Immature natural killer cell (primary cell): ENCODE results near the gene COX7B. TPM values are rescaled to one million over a fixed set of nuclear protein-coding genes. Genes with fewer than 3 reads are reported as not detected.

Experiments
- DNase-seq, 3 donors: peaks; one replicate each; pipeline ENCODE4 v3.0.0; 2022; ENCODE audit warnings: mixed read lengths in 1 of 3
- H3K27ac Mint-ChIP-seq, 6 donors: one replicate each; pipeline ENCODE4 v1.8.0; 2020; ENCODE audit warnings: mixed read lengths in 6 of 6, mild to moderate bottlenecking in 5 of 6, inconsistent platforms in 4 of 6, moderate library complexity in 3 of 6
- H3K27me3 Mint-ChIP-seq, 3 donors: one replicate each; pipeline ENCODE4 v1.8.0; 2020 to 2021; ENCODE audit warnings: low read depth in 3 of 3, mild to moderate bottlenecking in 3 of 3, mixed read lengths in 3 of 3, moderate library complexity in 3 of 3, inconsistent platforms in 1 of 3
- H3K36me3 Mint-ChIP-seq, 3 donors: one replicate each; pipeline ENCODE4 v1.8.0; 2020; ENCODE audit warnings: mixed read lengths in 3 of 3, inconsistent platforms in 2 of 3, mild to moderate bottlenecking in 2 of 3
- H3K4me1 Mint-ChIP-seq, 2 donors: one replicate each; pipeline ENCODE4 v1.8.0; 2020; ENCODE audit warnings: inconsistent platforms in 2 of 2, mild to moderate bottlenecking in 2 of 2, mixed read lengths in 2 of 2, moderate library complexity in 1 of 2
- H3K4me3 Mint-ChIP-seq, 5 donors: one replicate each; pipeline ENCODE4 v1.8.0; 2020; ENCODE audit warnings: mild to moderate bottlenecking in 5 of 5, mixed read lengths in 5 of 5, inconsistent platforms in 3 of 5, moderate library complexity in 3 of 5
- H3K9me3 Mint-ChIP-seq, 6 donors: one replicate each; pipeline ENCODE4 v1.8.0; 2020; ENCODE audit warnings: mild to moderate bottlenecking in 6 of 6, mixed read lengths in 6 of 6, inconsistent platforms in 4 of 6, moderate library complexity in 3 of 6
- polyA plus RNA-seq, 3 donors: library from polyadenylated mRNA; unstranded; fragments of 300-500 nt; fragmentation: Illumina TruSeq; gene quantifications; one replicate each; pipeline ENCODE4 v1.2.3, GENCODE V29; 2021

Gene COX7B
- polyA plus RNA-seq, 3 donors from 2014 or later = 398 to 724 (median 495) TPM

DNA sequence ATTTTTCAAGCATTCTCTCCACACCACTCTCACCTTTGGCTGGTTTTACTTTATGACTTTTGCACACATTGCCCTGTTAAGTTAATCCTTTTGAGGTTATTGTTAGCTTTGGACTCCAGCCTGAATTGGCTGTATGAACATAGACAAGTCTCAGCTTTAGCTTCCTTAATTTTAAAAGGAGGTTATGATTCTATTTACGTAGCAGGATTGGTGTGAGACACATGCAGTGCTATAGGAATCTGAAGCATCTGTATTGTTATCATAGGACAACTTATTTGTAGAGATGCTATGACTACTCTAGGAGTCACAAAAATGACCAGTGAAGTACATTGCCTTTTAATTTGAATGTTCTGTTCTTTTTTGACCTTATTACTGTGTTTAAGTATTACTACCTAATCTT, 54.4 kb downstream of the COX7B start:
- H3K4me3 Mint-ChIP-seq = no peak overlapping the region
- peaks cover 0 to 4% (median 0%) of the 10 kb centered on the region in 3 donors for H3K27me3 Mint-ChIP-seq
- H3K9me3 Mint-ChIP-seq = no peaks in the 10 kb centered on the region
- DNase-seq = no peak
- H3K36me3 Mint-ChIP-seq = no peaks in the 10 kb centered on the region
- H3K4me1 Mint-ChIP-seq = peaks cover 15 to 23% of the 10 kb centered on the region in 2 donors
- peak overlapping the region in 1 of 6 donors; percentile 36 for H3K27ac Mint-ChIP-seq

Other genes with a start within 250 kb of the COX7B start
- 10 to 100 TPM; 13.2 to 79.8 (median 25.5) TPM for gene ATRX, start 113.3 kb upstream of the COX7B start, polyA plus RNA-seq
- 10 to 100 TPM; 29.7 to 65.1 (median 51.4) TPM for gene MAGT1, start 4.0 kb upstream of the COX7B start, polyA plus RNA-seq
- 10 to 100 TPM in 1 of 3 donors, 1 to 10 TPM in 2; 4.7 to 11.6 (median 6.5) TPM for gene ATP7A, start 11.2 kb downstream of the COX7B start, polyA plus RNA-seq
- under 1 TPM in 2 of 3 donors, not detected in 1; 0.38 to 0.52 TPM for gene PGAM4, start 70.2 kb downstream of the COX7B start, polyA plus RNA-seq
- 100 to 1,000 TPM; 383 to 645 (median 581) TPM for gene PGK1, start 204.8 kb downstream of the COX7B start, polyA plus RNA-seq
- gene TAF9B, start 240.2 kb downstream of the COX7B start, polyA plus RNA-seq = 10 to 100 TPM; 15.4 to 27.2 (median 16.1) TPM